NOMO-1 (cell line): ENCODE results near the gene GPR148.
"Not testable (repeated sequence)": the region's sequence is repeated elsewhere in the genome, so short reads cannot be mapped to it uniquely, and the experiment has no call there.

Source experiments
- DNase-seq, 2 experiments: peaks; one replicate each; lab custom pipeline; 2025; ENCODE audit not compliant: unreplicated experiment in 2 of 2; lab: John Stamatoyannopoulos, UW

GPR148 gene

GRCh38 chr2:130728549-130729316 lies at the start of gene GPR148:
TSS of gene GPR148 (plus strand) at chr2:130729070. CDS start at chr2:130729152, 82 bp downstream.
- no peak for DNase-seq

GRCh38 chr2:130692041-130692770 lies 36.7 kb upstream of the GPR148 start:
- not testable (repeated sequence) for DNase-seq

- not testable (repeated sequence) for DNase-seq
Observed at GRCh38 chr2:130693474-130693873, 35.4 kb upstream of the GPR148 start.

GRCh38 chr2:130703250-130703649 lies 25.6 kb upstream of the GPR148 start:
- not testable (repeated sequence) for DNase-seq

GRCh38 chr2:130714795-130715194 lies 14.1 kb upstream of the GPR148 start:
- not testable (repeated sequence) for DNase-seq

- no peak for DNase-seq
Observed at GRCh38 chr2:130720036-130720435, 8.8 kb upstream of the GPR148 start.

- no peak for DNase-seq
Observed at GRCh38 chr2:130720528-130720927, 8.3 kb upstream of the GPR148 start.

GRCh38 chr2:130724455-130724854 lies 4.4 kb upstream of the GPR148 start:
- no peak for DNase-seq

GRCh38 chr2:130726614-130727180 lies 2.2 kb upstream of the GPR148 start:
- no peak for DNase-seq

- peak; percentile 26 to 39 for DNase-seq
Observed at GRCh38 chr2:130727286-130727924, 1.5 kb upstream of the GPR148 start.

- DNase-seq, result no peak
Observed at GRCh38 chr2:130728007-130728454, 839 bp upstream of the GPR148 start.

- DNase-seq, result no peak
Observed at GRCh38 chr2:130729322-130730299, 741 bp downstream of the GPR148 start.

GRCh38 chr2:130732257-130732656 lies 3.4 kb downstream of the GPR148 start:
- DNase-seq, result not testable (repeated sequence)

- no peak for DNase-seq
Observed at GRCh38 chr2:130735200-130735599, 6.3 kb downstream of the GPR148 start.

- no peak for DNase-seq
Observed at GRCh38 chr2:130736487-130736886, 7.6 kb downstream of the GPR148 start.

GRCh38 chr2:130737592-130737991 lies 8.7 kb downstream of the GPR148 start:
- no peak for DNase-seq

- DNase-seq, result no peak
Observed at GRCh38 chr2:130740671-130741070, 11.8 kb downstream of the GPR148 start.

GRCh38 chr2:130743278-130743677 lies 14.4 kb downstream of the GPR148 start:
- DNase-seq, result no peak

- no peak for DNase-seq
Observed at GRCh38 chr2:130744287-130745117, 15.6 kb downstream of the GPR148 start.
